HG02763 (cell line): ENCODE data around the gene GPATCH11.

ENCODE experiments used
- ATAC-seq: cut with Tn5 transposase; IDR thresholded peaks from one replicate; pipeline ENCODE4 v1.9.1; 2021; ENCODE audit warnings: mild to moderate bottlenecking, moderate library complexity; ENCODE audit not compliant: unreplicated experiment

Gene GPATCH11

DNA sequence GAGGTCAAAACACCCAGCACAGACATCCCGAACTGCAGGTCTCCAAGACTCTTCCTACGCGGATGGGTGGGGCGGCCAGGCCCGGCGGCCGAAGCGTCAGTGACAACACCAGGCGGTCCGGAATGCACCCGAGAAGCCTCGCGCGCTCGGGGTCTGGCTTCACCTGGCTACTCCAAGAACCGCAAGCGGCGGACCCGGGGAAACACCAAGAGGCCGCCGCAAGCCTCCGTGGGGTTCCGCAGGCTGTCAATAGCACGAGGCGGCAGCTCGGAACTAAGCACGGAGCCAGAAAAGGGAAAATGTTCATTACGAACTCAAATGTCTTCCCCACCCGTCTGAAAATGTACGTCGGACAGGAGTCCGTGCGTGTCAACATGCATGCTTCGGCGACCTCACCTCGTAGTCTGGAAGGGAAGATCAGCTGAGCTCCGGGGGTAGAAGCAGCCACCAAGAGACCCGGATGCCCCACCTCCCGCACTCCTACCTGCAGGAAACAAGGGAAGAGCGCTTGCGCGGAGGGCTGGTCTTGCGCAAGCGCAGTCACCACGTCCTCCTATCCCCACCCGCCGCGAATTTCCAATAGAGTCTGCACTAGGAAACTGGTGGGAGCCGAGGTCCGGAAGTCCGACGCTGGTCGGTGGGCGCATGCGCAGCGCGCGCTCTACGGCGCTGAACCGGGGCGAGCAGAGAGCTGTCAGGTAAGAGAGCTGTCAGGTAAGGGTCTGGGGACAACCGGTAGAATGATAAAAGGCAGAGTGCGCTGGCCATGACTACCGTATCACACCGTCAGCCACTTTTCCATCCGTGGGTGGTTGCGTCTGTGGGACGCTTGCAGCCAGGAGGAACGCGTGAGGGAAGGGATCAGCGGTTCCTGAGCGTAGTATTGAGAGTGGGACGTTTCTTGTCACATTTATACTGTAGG is at the start of gene GPATCH11, which contains the start of gene HEATR5B:
GPATCH11 (plus strand) TSS at position 646 of the 922 bp plus-strand sequence. CDS start 3,864 bp downstream, outside the sequence.
HEATR5B (minus strand) TSS at position 500 of the 922 bp plus-strand sequence. CDS start 958 bp downstream, outside the sequence.
- ATAC-seq, result peak; percentile 86

- ATAC-seq, result no peak
Observed at GRCh38 chr2:37037771-37038170, 46.5 kb upstream of the GPATCH11 start.

DNA sequence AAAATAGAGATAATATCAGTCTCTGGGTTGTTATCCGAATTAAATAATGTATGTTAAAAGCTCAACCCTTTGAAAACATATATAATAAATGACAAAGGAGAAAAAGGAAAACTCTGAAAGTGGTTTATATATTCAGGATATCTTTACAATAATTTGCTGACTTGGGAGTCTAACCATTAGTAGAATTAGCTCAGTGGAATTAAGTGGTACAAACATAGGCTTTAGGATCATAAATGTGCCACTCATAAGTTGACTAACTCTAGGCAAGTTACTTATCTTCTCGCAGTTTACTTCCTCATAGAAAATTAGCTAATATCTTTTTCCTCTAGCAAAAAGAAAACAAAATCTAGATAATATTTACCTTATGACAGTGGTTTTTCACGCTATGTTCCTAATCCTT is 44.7 kb upstream of the GPATCH11 start:
- ATAC-seq, result no peak

DNA sequence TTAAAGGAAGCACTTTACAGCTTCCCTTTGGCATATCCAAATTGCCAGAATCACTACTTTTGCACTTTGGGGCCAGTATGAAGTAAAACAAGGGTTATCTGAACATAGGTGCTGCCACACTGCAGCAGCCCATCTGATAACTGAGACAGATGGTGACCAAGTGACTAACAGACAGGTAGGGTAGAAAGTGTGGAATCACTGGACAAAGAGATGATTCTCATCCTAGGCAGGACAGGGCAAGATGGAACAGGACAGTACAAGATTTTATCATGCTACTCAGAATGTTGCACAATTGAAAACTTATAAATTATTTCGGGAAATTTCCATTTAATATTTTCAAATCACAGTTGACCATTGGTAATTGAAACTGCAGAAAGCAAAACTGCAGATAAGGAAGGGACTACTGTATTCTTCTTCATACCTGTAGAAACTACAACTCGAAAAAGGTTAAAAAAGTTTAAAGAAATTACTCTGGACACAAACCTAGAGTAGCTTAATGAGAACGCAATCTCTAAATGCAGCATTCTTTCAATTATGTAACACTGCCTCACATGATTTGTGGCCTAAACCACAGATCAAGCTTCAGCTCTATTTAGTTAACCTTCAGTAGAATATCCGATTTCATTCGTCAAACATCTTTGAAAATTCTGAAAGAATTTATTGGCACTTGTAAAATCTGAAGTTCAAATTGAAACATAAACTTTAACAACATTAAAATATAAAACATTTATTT is 31.6 kb upstream of the GPATCH11 start:
- no peak for ATAC-seq

DNA sequence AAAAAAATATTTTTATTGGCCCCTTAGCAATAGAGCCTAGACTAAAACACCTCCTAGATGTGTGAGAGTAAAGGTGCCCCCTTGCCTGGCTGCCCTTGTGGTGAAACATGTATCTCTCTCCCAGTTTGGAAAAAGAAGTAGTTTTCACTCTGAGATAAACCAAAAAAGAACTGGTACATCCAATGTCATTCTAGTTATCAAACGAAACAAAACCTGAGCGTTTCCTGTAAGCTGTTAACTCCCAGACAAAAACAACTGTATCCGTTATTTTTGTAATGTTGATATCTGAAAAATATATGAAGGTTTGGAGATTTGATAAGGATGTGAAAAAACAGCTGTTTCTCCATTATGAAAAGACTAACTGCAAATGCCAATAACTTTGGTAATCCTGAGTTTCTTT is 24.5 kb upstream of the GPATCH11 start:
- no peak for ATAC-seq

DNA sequence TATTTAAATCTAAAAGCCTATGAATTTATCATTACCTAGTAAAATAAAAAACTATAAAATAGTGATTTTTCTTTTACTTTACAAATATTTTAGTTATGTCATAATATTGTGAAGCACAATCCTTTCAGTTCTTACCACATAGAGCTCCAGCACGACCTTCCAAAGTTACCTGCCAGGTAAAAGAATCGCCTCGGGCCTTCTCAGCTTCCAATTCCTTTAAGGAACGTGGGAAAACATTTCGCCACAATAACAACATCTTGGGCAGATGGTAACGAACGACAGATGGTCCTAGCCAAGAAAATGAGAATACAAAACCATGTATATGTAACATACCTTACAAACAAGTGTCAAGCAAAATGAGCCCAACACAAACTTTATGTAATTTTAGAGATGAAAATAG is 23.9 kb upstream of the GPATCH11 start:
- no peak for ATAC-seq

GRCh38 chr2:37061013-37061711 is 23.2 kb upstream of the GPATCH11 start:
- ATAC-seq, result no peak

DNA sequence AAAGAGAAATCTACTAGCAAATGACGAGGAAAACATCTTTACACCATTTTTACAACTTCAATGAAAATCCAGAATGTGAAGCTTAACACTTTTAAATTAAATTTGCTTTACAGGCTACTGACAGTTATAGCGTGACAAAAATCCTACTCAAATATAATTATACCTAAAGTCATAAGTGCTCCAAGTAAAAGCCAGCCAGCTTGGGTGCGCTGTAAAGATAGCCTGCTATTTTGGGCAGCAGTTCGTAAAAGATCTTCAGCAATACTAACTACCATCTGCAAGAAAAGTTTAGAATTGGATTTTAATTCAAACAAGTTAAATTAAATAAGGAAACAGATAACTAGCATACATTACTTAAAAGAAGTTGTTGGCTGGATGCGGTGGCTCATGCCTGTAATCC is 22.5 kb upstream of the GPATCH11 start:
- no peak for ATAC-seq

DNA sequence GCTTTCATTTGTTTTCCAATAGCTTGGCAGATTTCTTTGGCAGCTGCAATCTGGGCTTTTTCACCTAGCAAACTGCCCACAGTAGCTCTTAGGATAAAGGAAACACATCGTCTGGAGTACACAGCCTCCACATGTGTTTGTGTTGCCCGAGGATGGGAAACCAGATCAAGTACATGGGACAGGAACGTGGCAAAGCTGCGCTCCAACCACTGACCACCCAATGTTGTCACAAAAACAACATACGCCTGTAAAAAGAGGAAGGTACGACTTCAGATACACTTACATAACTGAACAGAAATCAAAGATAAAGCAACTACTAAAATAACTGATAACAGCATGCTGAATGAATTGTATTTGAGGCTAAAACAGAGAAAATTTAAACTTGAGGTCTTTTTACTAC is 15.6 kb upstream of the GPATCH11 start:
- ATAC-seq, result no peak

- ATAC-seq, result no peak
Observed at GRCh38 chr2:37070931-37071330, 13.4 kb upstream of the GPATCH11 start.

DNA sequence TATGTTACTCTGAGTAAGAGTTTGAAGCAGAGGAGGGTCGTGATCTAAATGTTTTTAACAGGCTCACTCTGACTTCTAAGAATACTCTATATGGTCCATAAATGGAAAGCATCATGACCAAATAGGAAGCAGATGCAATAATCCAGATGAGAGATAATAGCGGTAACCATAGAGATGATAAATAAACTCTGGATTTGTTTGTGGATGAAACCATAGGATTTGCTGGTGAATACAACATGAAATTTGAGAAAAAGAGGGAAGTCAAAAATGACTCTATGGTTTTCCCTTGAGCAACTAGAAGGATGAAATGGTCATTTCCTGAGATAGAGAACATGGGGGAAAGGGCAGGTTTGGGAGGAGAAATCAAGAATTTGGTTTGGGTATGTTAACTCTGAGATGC is 4.1 kb upstream of the GPATCH11 start:
- ATAC-seq, result no peak

GRCh38 chr2:37080689-37081088 is 3.6 kb upstream of the GPATCH11 start:
- no peak for ATAC-seq

DNA sequence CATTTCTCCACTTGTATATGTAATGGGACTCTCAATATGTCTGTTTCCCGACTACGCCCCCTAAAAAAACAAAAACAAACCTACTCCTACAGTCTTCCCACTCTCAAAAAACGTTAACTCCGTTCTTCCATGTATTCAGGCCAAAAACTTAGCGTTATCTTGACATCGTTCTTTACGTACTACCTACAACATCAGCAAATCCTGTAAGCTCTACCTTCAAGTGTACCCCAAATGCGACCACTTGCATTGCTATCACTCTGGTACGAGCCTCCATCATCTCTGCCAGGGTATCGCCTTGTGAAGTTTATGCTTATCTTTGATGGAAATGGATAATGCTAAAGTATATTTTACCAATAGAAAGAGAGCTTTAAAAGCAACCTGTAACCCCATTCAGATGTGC is 479 bp downstream of the GPATCH11 start:
- ATAC-seq, result no peak

DNA sequence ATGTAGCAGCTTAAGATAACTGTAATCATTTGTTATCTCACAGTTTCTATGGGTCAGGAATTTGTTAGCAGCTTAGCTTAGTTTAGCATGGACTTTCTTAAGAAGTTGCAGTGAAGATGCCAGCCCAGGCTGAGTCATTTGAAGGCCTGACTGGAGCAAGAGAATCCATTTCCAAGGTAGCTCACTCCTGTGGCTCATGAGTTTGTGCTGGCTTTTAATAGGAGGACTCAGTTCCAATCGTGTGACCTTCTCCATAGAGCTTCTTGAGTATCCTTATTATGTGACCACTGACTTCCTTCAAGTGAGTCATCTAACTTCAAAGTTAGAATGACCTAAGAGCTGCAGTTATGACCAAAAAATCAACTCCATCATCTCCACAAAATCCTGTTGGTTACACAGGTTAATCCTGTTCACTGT is 1.4 kb downstream of the GPATCH11 start:
- no peak for ATAC-seq

- ATAC-seq, result peak; percentile 79
Observed at GRCh38 chr2:37090019-37090477, 5.7 kb downstream of the GPATCH11 start.

DNA sequence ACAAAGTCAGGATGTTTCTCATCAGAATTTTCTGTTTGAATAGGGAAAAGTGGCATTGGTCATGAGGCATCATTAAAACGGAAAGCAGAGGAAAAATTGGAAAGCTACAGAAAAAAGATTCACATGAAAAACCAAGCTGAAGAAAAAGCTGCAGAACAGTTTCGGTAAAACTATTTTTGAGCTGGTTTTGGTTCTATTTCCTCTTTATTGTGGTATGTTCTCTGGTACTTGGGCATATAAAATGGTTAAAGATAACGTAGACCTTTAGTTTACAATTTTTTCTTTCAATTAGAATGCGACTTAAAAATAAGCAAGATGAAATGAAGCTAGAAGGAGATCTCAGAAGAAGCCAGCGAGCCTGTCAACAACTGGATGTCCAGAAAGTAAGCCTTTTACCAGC is 7.6 kb downstream of the GPATCH11 start:
- ATAC-seq, result peak; percentile 45

GRCh38 chr2:37096568-37096967 is 12.2 kb downstream of the GPATCH11 start:
- ATAC-seq, result no peak

- no peak for ATAC-seq
Observed at GRCh38 chr2:37098416-37099118, 14.2 kb downstream of the GPATCH11 start.

DNA sequence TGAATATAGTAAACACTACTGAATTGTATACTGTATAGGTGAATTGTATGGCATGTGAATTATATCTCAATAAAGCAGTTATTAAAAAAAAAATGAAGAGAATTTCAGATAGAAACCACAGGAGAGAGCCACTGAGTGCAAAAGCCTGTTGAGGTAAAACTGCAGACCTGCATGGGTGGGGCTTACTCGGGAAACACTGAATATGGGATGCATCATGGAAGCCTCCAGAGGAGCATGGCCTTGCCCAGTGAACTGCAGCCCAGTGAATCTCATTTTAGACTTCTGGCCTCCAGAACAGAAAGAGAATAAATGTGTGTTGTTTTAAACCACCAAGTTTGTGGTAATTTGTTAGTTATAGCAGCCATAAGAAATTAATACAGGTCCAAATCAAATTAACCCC is 15.7 kb downstream of the GPATCH11 start:
- ATAC-seq, result no peak

DNA sequence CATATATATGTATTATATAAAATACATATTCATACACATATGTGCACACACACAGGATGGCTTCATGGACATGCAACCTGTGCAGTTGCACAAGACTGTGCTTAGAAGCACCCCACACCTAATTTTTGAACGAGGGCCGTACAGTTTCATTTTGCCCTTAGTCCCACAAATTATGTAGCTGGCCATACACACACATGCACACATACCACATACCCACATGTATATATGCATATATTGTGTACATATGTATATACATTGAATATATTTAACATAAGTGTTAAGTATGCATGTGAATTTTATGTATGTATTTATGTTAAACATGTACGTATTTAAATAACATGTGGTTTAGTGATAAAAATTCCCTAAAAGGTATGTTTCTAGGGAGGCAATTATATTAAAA is 18.3 kb downstream of the GPATCH11 start:
- ATAC-seq, result no peak

DNA sequence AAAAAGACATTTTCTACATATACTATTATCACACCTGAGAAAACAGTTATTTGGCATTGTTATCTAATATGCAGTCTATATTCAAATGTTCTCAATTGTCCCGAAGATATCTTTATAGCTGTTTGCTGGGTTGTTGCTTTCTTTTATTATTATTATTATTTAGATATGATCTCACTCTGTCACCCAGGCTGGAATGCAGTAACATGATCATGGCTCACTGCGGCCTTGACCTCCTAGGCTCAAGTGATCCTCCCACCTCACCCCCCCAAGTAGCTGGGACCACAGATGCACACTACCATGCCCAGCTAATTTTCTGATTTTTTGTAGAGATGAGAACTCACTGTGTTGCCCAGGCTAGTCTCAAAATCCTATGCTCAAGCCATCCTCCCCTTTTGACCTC is 19.9 kb downstream of the GPATCH11 start:
- ATAC-seq, result no peak
